Kidney epithelial cell (primary cell): ENCODE results near the gene GPR158. TPM values are rescaled to one million over a fixed set of nuclear protein-coding genes. Genes with fewer than 3 reads are reported as not detected.

Experiments
- DNase-seq: peaks from one replicate; pipeline ENCODE4 v3.0.0-alpha.2; 2010; ENCODE audit warnings: low read depth
- H3K27me3 ChIP-seq: 2 replicates; pipeline ENCODE4 v1.6.0; 2011; ENCODE audit warnings: low read length; ENCODE audit not compliant: control insufficient read depth, insufficient read depth
- H3K36me3 ChIP-seq: 2 replicates; pipeline ENCODE4 v1.5.1; 2011; ENCODE audit warnings: low read length; ENCODE audit not compliant: control insufficient read depth, insufficient read depth
- H3K4me3 ChIP-seq: 2 replicates; pipeline ENCODE4 v1.5.1; 2011; ENCODE audit warnings: low read depth, mild to moderate bottlenecking, control low read depth, low read length
- total RNA-seq: library from RNA; depleted of rRNA; stranded (reverse); fragments of >200 nt; gene quantifications from 2 replicates; pipeline ENCODE4 v1.2.3, GENCODE V29; 2015
- TF ChIP-seq, protein P1 (sequence below): IDR thresholded peaks from 2 replicates; pipeline ENCODE4 v1.5.1; 2011; ENCODE audit warnings: mild to moderate bottlenecking, moderate library complexity, low read length, control low read depth, inconsistent platforms; ENCODE audit not compliant: insufficient read depth, poor library complexity, severe bottlenecking

Gene GPR158
- total RNA-seq, 1 donor from 2014 or later, result not detected

GRCh38 chr10:25390733-25391132 is 215.9 kb downstream of the GPR158 start:
- Histone ChIP-seq H3K27me3 (no peaks in the 10 kb centered on the region), H3K4me3 (no peak overlapping the region), H3K36me3 (no peaks in the 10 kb centered on the region)
- no peak for DNase-seq
- TF ChIP-seq, protein P1, sequence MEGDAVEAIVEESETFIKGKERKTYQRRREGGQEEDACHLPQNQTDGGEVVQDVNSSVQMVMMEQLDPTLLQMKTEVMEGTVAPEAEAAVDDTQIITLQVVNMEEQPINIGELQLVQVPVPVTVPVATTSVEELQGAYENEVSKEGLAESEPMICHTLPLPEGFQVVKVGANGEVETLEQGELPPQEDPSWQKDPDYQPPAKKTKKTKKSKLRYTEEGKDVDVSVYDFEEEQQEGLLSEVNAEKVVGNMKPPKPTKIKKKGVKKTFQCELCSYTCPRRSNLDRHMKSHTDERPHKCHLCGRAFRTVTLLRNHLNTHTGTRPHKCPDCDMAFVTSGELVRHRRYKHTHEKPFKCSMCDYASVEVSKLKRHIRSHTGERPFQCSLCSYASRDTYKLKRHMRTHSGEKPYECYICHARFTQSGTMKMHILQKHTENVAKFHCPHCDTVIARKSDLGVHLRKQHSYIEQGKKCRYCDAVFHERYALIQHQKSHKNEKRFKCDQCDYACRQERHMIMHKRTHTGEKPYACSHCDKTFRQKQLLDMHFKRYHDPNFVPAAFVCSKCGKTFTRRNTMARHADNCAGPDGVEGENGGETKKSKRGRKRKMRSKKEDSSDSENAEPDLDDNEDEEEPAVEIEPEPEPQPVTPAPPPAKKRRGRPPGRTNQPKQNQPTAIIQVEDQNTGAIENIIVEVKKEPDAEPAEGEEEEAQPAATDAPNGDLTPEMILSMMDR, result no peak

GRCh38 chr10:25392132-25392531 is 217.3 kb downstream of the GPR158 start:
- TF ChIP-seq, protein P1, result no peak
- no peak overlapping the region for H3K4me3 ChIP-seq
- H3K27me3 ChIP-seq, result no peaks in the 10 kb centered on the region
- no peak for DNase-seq
- H3K36me3 ChIP-seq, result no peaks in the 10 kb centered on the region

- no peaks in the 10 kb centered on the region for H3K27me3 ChIP-seq
- no peaks in the 10 kb centered on the region for H3K36me3 ChIP-seq
- no peak for DNase-seq
- H3K4me3 ChIP-seq, result no peak overlapping the region
- TF ChIP-seq, protein P1, result no peak
Observed at GRCh38 chr10:25393621-25394020, 218.8 kb downstream of the GPR158 start.

GRCh38 chr10:25398680-25399079 is 223.9 kb downstream of the GPR158 start:
- TF ChIP-seq, protein P1, result no peak
- Histone ChIP-seq H3K36me3 (no peaks in the 10 kb centered on the region), H3K4me3 (no peak overlapping the region), H3K27me3 (no peaks in the 10 kb centered on the region)
- DNase-seq, result no peak

- TF ChIP-seq, protein P1, result no peak
- DNase-seq, result no peak
- H3K4me3 ChIP-seq, result no peak overlapping the region
- H3K36me3 ChIP-seq, result no peaks in the 10 kb centered on the region
- H3K27me3 ChIP-seq, result no peaks in the 10 kb centered on the region
Observed at GRCh38 chr10:25405871-25406270, 231.1 kb downstream of the GPR158 start.

- no peaks in the 10 kb centered on the region for H3K36me3 ChIP-seq
- TF ChIP-seq, protein P1, result no peak
- no peak for DNase-seq
- no peak overlapping the region for H3K4me3 ChIP-seq
- no peaks in the 10 kb centered on the region for H3K27me3 ChIP-seq
Observed at GRCh38 chr10:25417611-25418010, 242.8 kb downstream of the GPR158 start.
